SK-N-SH (cell line): Measurements from ENCODE around the gene PJA2. TPM values are rescaled to one million over a fixed set of nuclear protein-coding genes. Genes with fewer than 3 reads are reported as not detected.

Source experiments
- CTCF ChIA-PET: fragments of 300-600, 350-600 bp; formaldehyde crosslinking; extraction: SDS; loops from one replicate; lab custom pipeline; 2021; lab: Yijun Ruan, JAX
- POLR2A ChIA-PET: fragments of 350-600 bp; sonication (Branson Sonifier 250); formaldehyde crosslinking; extraction: SDS; loops from one replicate; lab custom pipeline; 2020; ENCODE audit warnings: antibody characterized with exemption, inconsistent platforms; lab: Yijun Ruan, JAX
- DNase-seq: peaks from one replicate; pipeline ENCODE4 v3.0.0; 2012
- H2AFZ ChIP-seq: fragments of 200-600 bp; sonication (generic); 2 replicates; pipeline ENCODE4 v1.8.1; 2016; ENCODE audit warnings: antibody characterized with exemption, mild to moderate bottlenecking, low read depth
- H3F3A ChIP-seq: fragments of 200-600 bp; sonication (generic); replicated peaks from 2 replicates; pipeline ENCODE3; 2016; ENCODE audit warnings: antibody characterized with exemption, mild to moderate bottlenecking; ENCODE audit not compliant: insufficient read depth
- H3K27ac ChIP-seq, 2 experiments: fragments of 200-500 bp in 1 of 2; fragments of 200-600 bp in 1 of 2; sonication (Bioruptor generic) in 1 of 2; sonication (generic), shearing (Covaris generic) in 1 of 2; 2 replicates each; pipeline versions ENCODE4 v1.5.1 to v1.6.1; 2014 to 2016; ENCODE audit warnings: low read depth in 2 of 2, inconsistent platforms in 1 of 2, low read length in 1 of 2, mild to moderate bottlenecking in 1 of 2, mixed read lengths in 1 of 2
- H3K27me3 ChIP-seq: fragments of 200-600 bp; sonication (generic), shearing (Covaris generic); 2 replicates; pipeline ENCODE4 v1.6.1; 2016; ENCODE audit warnings: mixed run types; ENCODE audit not compliant: insufficient read depth
- H3K36me3 ChIP-seq, 2 experiments: fragments of 200-500 bp in 1 of 2; fragments of 200-600 bp in 1 of 2; sonication (Bioruptor generic) in 1 of 2; sonication (generic) in 1 of 2; replicated peaks in 1 of 2; 2 replicates each; pipeline versions ENCODE3 to v1.5.1; 2014 to 2016; ENCODE audit warnings: low read length in 1 of 2, mild to moderate bottlenecking in 1 of 2; ENCODE audit not compliant: insufficient read depth in 2 of 2, control insufficient read depth in 1 of 2
- H3K4me1 ChIP-seq, 2 experiments: fragments of 200-500 bp in 1 of 2; fragments of 200-600 bp in 1 of 2; sonication (Bioruptor generic) in 1 of 2; sonication (generic), shearing (Covaris generic) in 1 of 2; 2 replicates each; pipeline versions ENCODE4 v1.5.1 to v1.6.1; 2014 to 2016; ENCODE audit warnings: low read depth in 1 of 2, low read length in 1 of 2, mixed run types in 1 of 2; ENCODE audit not compliant: insufficient read depth in 2 of 2, control insufficient read depth in 1 of 2
- H3K4me2 ChIP-seq: fragments of 200-600 bp; sonication (generic), shearing (Covaris generic); 2 replicates; pipeline ENCODE4 v1.6.1; 2017; ENCODE audit warnings: mixed run types
- H3K4me3 ChIP-seq, 2 experiments: fragments of 200-500 bp in 1 of 2; fragments of 200-600 bp in 1 of 2; sonication (Bioruptor generic) in 1 of 2; sonication (generic), shearing (Covaris generic) in 1 of 2; 2 replicates each; pipeline versions ENCODE4 v1.5.1 to v1.8.1; 2014 to 2016; ENCODE audit warnings: low read depth in 2 of 2, inconsistent platforms in 1 of 2, low read length in 1 of 2, mild to moderate bottlenecking in 1 of 2, mixed read lengths in 1 of 2, moderate library complexity in 1 of 2
- H3K79me2 ChIP-seq: fragments of 200-600 bp; sonication (generic); 2 replicates; pipeline ENCODE4 v1.8.1; 2017; ENCODE audit warnings: mild to moderate bottlenecking; ENCODE audit not compliant: insufficient read depth
- H3K9ac ChIP-seq: fragments of 200-600 bp; sonication (generic); 2 replicates; pipeline ENCODE4 v1.6.1; 2017; ENCODE audit warnings: mixed run types
- H3K9me2 ChIP-seq: fragments of 200-600 bp; sonication (generic); 2 replicates; pipeline ENCODE4 v1.6.1; 2017; ENCODE audit warnings: mixed run types
- H3K9me3 ChIP-seq: fragments of 200-600 bp; sonication (generic); 2 replicates; pipeline ENCODE4 v1.6.1; 2017; ENCODE audit warnings: mixed run types, mild to moderate bottlenecking, moderate library complexity
- H4K20me1 ChIP-seq: fragments of 200-600 bp; sonication (generic); 2 replicates; pipeline ENCODE4 v1.6.1; 2017; ENCODE audit warnings: mild to moderate bottlenecking, mixed run types; ENCODE audit not compliant: insufficient read depth
- CHD2 ChIP-seq: fragments of 150-350 bp; IDR thresholded peaks from 2 replicates; pipeline ENCODE4 v1.6.1; 2018; ENCODE audit warnings: low read length; ENCODE audit not compliant: partially characterized antibody
- EP300 ChIP-seq, 2 experiments: IDR thresholded peaks; 2 replicates each; pipeline versions ENCODE4 v1.4.0 to v1.6.1; 2012; ENCODE audit warnings: borderline replicate concordance in 1 of 2, low read depth in 1 of 2, low read length in 1 of 2
- FOSL2 ChIP-seq: IDR thresholded peaks from 2 replicates; pipeline ENCODE4 v1.4.0; 2012; ENCODE audit warnings: low read depth, mild to moderate bottlenecking, moderate library complexity, borderline replicate concordance
- FOXJ3 ChIP-seq: sonication (generic); formaldehyde crosslinking; IDR thresholded peaks from 2 replicates; pipeline ENCODE4 v1.5.1; 2020; ENCODE audit warnings: mild to moderate bottlenecking, missing genetic modification reagents
- GABPA ChIP-seq: IDR thresholded peaks from 2 replicates; pipeline ENCODE4 v1.4.0; 2012; ENCODE audit warnings: low read depth, mild to moderate bottlenecking
- MEF2A ChIP-seq: IDR thresholded peaks from 2 replicates; pipeline ENCODE4 v1.4.0; 2012; ENCODE audit warnings: low read depth, borderline replicate concordance
- NFIC ChIP-seq: IDR thresholded peaks from 2 replicates; pipeline ENCODE4 v1.4.0; 2012; ENCODE audit warnings: borderline replicate concordance
- NRF1 ChIP-seq: IDR thresholded peaks from 2 replicates; pipeline ENCODE4 v1.6.1; 2012; ENCODE audit warnings: low read depth, mild to moderate bottlenecking, low read length
- POLR2AphosphoS5 ChIP-seq: IDR thresholded peaks from 2 replicates; pipeline ENCODE4 v1.6.1; 2012; ENCODE audit warnings: low read depth, low read length
- RAD21 ChIP-seq: IDR thresholded peaks from 2 replicates; pipeline ENCODE4 v1.6.1; 2012; ENCODE audit warnings: mild to moderate bottlenecking, low read length
- RCOR1 ChIP-seq: fragments of 150-350 bp; IDR thresholded peaks from 2 replicates; pipeline ENCODE4 v1.6.1; 2017; ENCODE audit warnings: antibody characterized with exemption, low read length
- RFX5 ChIP-seq: IDR thresholded peaks from 2 replicates; pipeline ENCODE4 v1.6.1; 2012; ENCODE audit warnings: mild to moderate bottlenecking, improper control_type of control experiment, low read length
- SIN3A ChIP-seq: IDR thresholded peaks from 2 replicates; pipeline ENCODE4 v1.6.1; 2012; ENCODE audit warnings: low read depth, mild to moderate bottlenecking, low read length, moderate library complexity, borderline replicate concordance
- SMC3 ChIP-seq: IDR thresholded peaks from 2 replicates; pipeline ENCODE4 v1.6.1; 2012; ENCODE audit warnings: low read depth, low read length, improper control_type of control experiment
- TAF1 ChIP-seq: IDR thresholded peaks from 2 replicates; pipeline ENCODE4 v1.6.1; 2012; ENCODE audit warnings: low read depth, mild to moderate bottlenecking, low read length, moderate library complexity, borderline replicate concordance
- TCF12 ChIP-seq: IDR thresholded peaks from 2 replicates; pipeline ENCODE4 v1.4.0; 2012
- TEAD4 ChIP-seq: IDR thresholded peaks from 2 replicates; pipeline ENCODE4 v1.4.0; 2012; ENCODE audit warnings: mild to moderate bottlenecking, borderline replicate concordance; ENCODE audit not compliant: insufficient read depth
- WGBS: methylation state at CpG from one replicate; pipeline ENCODE4 v1.1.6; 2017; ENCODE audit warnings: low lambda C conversion rate; 5-methylcytosine and 5-hydroxymethylcytosine counted together
- polyA plus RNA-seq, 3 experiments: library from polyadenylated mRNA; depleted of rRNA; stranded (reverse); fragments of >200 nt; gene quantifications; 2 replicates each; pipeline ENCODE4 v1.2.3, GENCODE V29; 2012
- TF ChIP-seq, protein P1 (sequence below): fragments of 150-350 bp; IDR thresholded peaks from 2 replicates; pipeline ENCODE4 v1.6.1; 2016; ENCODE audit warnings: mild to moderate bottlenecking, low read depth, low read length
- TF ChIP-seq, protein P2 (sequence below): IDR thresholded peaks from 2 replicates; pipeline ENCODE4 v1.6.1; 2012; ENCODE audit warnings: mild to moderate bottlenecking, low read depth, low read length, moderate library complexity
- TF ChIP-seq, protein P3 (sequence below): IDR thresholded peaks from 2 replicates; pipeline ENCODE4 v1.4.0; 2012; ENCODE audit warnings: low read depth, borderline replicate concordance
- TF ChIP-seq, protein P4 (sequence below): IDR thresholded peaks from 2 replicates; pipeline ENCODE4 v1.4.0; 2012; ENCODE audit warnings: low read depth
- TF ChIP-seq, protein P5 (sequence below): fragments of 150-350 bp; IDR thresholded peaks from 2 replicates; pipeline ENCODE4 v1.6.1; 2017; ENCODE audit warnings: antibody characterized with exemption, low read length, low read depth, borderline replicate concordance

Gene PJA2, protein sequence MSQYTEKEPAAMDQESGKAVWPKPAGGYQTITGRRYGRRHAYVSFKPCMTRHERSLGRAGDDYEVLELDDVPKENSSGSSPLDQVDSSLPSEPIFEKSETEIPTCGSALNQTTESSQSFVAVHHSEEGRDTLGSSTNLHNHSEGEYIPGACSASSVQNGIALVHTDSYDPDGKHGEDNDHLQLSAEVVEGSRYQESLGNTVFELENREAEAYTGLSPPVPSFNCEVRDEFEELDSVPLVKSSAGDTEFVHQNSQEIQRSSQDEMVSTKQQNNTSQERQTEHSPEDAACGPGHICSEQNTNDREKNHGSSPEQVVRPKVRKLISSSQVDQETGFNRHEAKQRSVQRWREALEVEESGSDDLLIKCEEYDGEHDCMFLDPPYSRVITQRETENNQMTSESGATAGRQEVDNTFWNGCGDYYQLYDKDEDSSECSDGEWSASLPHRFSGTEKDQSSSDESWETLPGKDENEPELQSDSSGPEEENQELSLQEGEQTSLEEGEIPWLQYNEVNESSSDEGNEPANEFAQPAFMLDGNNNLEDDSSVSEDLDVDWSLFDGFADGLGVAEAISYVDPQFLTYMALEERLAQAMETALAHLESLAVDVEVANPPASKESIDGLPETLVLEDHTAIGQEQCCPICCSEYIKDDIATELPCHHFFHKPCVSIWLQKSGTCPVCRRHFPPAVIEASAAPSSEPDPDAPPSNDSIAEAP
- 30.7 and 39.6 TPM in 2 replicates for polyA plus RNA-seq (2012; rRNA removed)
- polyA plus RNA-seq (2012; cell fraction: cytosol; rRNA removed), result 46.6 and 55.5 TPM in 2 replicates
- polyA plus RNA-seq (2012; cell fraction: nucleus; rRNA removed), result 12.8 and 27.9 TPM in 2 replicates

DNA sequence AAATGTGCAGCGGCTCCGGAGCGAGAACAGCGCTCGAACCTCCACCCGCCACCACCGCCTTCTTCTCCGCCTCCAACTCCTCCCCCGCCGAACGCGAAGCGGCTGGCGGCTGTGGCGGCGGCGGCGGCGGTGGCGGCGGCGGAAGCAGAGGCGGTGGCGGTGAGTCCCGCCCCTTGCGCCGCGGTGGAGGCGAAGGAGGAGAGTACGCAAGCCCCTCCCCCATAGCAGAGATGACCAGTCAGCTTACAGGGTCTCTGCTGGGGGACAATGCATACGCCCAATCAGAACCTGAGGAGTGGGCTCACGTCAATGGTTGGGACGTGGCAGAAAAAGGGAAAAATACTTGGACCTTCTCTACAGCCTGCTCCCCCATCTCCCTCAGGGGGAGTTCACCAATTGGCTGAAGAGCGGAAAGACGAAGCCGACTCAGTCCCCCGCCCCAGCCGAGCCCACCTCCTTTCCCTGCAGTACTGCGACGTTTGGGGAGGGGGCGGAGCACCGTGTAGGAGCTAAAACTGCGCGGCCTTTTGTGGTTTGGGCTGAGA lies at the start of gene PJA2:
Gene PJA2 (minus strand): TSS at position 131 of the 545 bp plus-strand sequence. CDS start 26,541 bp downstream, outside the sequence.
- no peaks in the 10 kb centered on the region for H3K9me2 ChIP-seq
- 2% methylated on average over 30 of the region's 44 CpGs for WGBS
- H2AFZ ChIP-seq, result peak within 1 kb of the TSS; percentile 29; the same call in 1 of the 2 replicates
- H3F3A ChIP-seq, result peaks cover 28% of the 10 kb centered on the region
- ChIA-PET CTCF (interaction anchor here (0.8 kb wide), 1 partner anchor 336 kb away, joined by 3 read pairs; no protein-coding TSS in a partner anchor), POLR2A (interaction anchor here (0.7 to 2.0 kb wide), 4 partner anchors 82 to 1028 kb away, joined by 3 to 10 read pairs (median 4); partner anchors contain the start of gene FBXL17)
- peaks cover 13 to 25% of the 10 kb centered on the region in 2 experiments for H3K4me1 ChIP-seq
- H3K79me2 ChIP-seq, result peaks cover 45% of the 10 kb centered on the region
- peak within 1 kb of the TSS; percentile 96 for H3K9ac ChIP-seq
- H3K4me2 ChIP-seq, result peak within 1 kb of the TSS; percentile 81
- no peaks in the 10 kb centered on the region for H3K9me3 ChIP-seq
- H3K27ac ChIP-seq, result peak within 1 kb of the TSS; percentile 98 to 99
- peak within 1 kb of the TSS; percentile 93 to 96 for H3K4me3 ChIP-seq
- no peaks in the 10 kb centered on the region for H3K27me3 ChIP-seq
- no peaks in the 10 kb centered on the region for H3K36me3 ChIP-seq
- DNase-seq, result peak; percentile 91
- H4K20me1 ChIP-seq, result peaks cover 40% of the 10 kb centered on the region
- no peak for TF ChIP-seq NFIC
- TF ChIP-seq CHD2, result peak; percentile 68
- no peak for TF ChIP-seq FOXJ3 (CRISPR knock-in tag)
- peak; percentile 28 to 40; a peak in 2 of 4 replicates for TF ChIP-seq EP300 (IDR thresholded peaks at IDR 0.05; ENCODE audit: borderline replicate concordance in 1 of 2, low read depth in 1 of 2, low read length in 1 of 2)
- TF ChIP-seq, protein P1, sequence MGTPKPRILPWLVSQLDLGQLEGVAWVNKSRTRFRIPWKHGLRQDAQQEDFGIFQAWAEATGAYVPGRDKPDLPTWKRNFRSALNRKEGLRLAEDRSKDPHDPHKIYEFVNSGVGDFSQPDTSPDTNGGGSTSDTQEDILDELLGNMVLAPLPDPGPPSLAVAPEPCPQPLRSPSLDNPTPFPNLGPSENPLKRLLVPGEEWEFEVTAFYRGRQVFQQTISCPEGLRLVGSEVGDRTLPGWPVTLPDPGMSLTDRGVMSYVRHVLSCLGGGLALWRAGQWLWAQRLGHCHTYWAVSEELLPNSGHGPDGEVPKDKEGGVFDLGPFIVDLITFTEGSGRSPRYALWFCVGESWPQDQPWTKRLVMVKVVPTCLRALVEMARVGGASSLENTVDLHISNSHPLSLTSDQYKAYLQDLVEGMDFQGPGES, result peak; percentile 25; the same call in 1 of the 2 replicates
- TF ChIP-seq RCOR1, result no peak
- no peak for TF ChIP-seq SMC3
- TF ChIP-seq TAF1, result 0 out of 2 replicates have a peak, but pooled peaks have one; percentile 47
- TF ChIP-seq GABPA, result peak; percentile 63
- TF ChIP-seq, protein P2, sequence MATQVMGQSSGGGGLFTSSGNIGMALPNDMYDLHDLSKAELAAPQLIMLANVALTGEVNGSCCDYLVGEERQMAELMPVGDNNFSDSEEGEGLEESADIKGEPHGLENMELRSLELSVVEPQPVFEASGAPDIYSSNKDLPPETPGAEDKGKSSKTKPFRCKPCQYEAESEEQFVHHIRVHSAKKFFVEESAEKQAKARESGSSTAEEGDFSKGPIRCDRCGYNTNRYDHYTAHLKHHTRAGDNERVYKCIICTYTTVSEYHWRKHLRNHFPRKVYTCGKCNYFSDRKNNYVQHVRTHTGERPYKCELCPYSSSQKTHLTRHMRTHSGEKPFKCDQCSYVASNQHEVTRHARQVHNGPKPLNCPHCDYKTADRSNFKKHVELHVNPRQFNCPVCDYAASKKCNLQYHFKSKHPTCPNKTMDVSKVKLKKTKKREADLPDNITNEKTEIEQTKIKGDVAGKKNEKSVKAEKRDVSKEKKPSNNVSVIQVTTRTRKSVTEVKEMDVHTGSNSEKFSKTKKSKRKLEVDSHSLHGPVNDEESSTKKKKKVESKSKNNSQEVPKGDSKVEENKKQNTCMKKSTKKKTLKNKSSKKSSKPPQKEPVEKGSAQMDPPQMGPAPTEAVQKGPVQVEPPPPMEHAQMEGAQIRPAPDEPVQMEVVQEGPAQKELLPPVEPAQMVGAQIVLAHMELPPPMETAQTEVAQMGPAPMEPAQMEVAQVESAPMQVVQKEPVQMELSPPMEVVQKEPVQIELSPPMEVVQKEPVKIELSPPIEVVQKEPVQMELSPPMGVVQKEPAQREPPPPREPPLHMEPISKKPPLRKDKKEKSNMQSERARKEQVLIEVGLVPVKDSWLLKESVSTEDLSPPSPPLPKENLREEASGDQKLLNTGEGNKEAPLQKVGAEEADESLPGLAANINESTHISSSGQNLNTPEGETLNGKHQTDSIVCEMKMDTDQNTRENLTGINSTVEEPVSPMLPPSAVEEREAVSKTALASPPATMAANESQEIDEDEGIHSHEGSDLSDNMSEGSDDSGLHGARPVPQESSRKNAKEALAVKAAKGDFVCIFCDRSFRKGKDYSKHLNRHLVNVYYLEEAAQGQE, result 0 out of 2 replicates have a peak, but pooled peaks have one; percentile 21
- no peak for TF ChIP-seq TEAD4
- TF ChIP-seq RAD21, result peak; percentile 31
- TF ChIP-seq, protein P3, sequence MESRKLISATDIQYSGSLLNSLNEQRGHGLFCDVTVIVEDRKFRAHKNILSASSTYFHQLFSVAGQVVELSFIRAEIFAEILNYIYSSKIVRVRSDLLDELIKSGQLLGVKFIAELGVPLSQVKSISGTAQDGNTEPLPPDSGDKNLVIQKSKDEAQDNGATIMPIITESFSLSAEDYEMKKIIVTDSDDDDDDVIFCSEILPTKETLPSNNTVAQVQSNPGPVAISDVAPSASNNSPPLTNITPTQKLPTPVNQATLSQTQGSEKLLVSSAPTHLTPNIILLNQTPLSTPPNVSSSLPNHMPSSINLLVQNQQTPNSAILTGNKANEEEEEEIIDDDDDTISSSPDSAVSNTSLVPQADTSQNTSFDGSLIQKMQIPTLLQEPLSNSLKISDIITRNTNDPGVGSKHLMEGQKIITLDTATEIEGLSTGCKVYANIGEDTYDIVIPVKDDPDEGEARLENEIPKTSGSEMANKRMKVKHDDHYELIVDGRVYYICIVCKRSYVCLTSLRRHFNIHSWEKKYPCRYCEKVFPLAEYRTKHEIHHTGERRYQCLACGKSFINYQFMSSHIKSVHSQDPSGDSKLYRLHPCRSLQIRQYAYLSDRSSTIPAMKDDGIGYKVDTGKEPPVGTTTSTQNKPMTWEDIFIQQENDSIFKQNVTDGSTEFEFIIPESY, result no peak
- no peak for TF ChIP-seq MEF2A
- no peak for TF ChIP-seq SIN3A
- no peak for TF ChIP-seq FOSL2
- TF ChIP-seq, protein P4, sequence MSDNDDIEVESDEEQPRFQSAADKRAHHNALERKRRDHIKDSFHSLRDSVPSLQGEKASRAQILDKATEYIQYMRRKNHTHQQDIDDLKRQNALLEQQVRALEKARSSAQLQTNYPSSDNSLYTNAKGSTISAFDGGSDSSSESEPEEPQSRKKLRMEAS, result peak; percentile 24; the same call in 1 of the 2 replicates
- TF ChIP-seq NRF1, result peak; percentile 44
- TF ChIP-seq RFX5, result peak; percentile 99
- TF ChIP-seq, protein P5, sequence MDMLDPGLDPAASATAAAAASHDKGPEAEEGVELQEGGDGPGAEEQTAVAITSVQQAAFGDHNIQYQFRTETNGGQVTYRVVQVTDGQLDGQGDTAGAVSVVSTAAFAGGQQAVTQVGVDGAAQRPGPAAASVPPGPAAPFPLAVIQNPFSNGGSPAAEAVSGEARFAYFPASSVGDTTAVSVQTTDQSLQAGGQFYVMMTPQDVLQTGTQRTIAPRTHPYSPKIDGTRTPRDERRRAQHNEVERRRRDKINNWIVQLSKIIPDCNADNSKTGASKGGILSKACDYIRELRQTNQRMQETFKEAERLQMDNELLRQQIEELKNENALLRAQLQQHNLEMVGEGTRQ, result no peak
- no peak for TF ChIP-seq TCF12
- peak; percentile 60 for TF ChIP-seq POLR2AphosphoS5
